ENCODE results near the gene MGP.

The MGP gene

DNA sequence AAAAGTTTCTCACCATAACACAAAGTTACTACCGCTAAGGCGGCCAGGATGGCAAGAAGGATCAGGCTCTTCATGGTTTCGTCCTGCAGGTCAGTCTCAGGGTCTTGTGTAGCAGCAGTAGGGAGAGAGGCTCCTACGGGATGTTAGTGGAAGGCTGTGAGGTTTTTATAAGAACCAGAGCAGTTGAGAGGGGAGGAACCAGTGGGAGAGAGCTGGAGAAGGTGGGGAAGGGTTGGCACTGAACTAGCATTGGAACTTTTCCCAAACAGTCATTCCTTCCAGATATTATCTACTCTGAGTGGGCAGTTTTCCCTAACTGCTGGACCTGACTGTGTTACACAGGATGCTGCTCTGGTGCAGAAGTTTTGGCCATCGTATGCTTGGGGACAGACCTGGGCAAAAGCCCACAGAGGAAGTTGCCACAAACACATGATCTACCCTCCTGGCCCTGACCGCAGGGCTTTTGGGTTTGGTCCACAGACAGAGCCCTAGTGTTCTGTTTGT, at the start of gene MGP:
MGP (minus strand) TSS at position 137 of the 504 bp plus-strand sequence; CDS start at position 74, 63 bp downstream.
- peak within 1 kb of the TSS; percentile 44 for H3K4me2 ChIP-seq
- H3K79me2 ChIP-seq (ENCODE audit: insufficient read depth, low read depth): no peaks in the 10 kb centered on the region
- no peaks in the 10 kb centered on the region for H3K27me3 ChIP-seq (ENCODE audit: insufficient read depth, low read depth)
- no peaks in the 10 kb centered on the region for H4K20me1 ChIP-seq (ENCODE audit: insufficient read depth)
- peaks cover 27% of the 10 kb centered on the region for H3K4me1 ChIP-seq (ENCODE audit: low read depth, poor library complexity, severe bottlenecking)
- TF ChIP-seq, protein P1, sequence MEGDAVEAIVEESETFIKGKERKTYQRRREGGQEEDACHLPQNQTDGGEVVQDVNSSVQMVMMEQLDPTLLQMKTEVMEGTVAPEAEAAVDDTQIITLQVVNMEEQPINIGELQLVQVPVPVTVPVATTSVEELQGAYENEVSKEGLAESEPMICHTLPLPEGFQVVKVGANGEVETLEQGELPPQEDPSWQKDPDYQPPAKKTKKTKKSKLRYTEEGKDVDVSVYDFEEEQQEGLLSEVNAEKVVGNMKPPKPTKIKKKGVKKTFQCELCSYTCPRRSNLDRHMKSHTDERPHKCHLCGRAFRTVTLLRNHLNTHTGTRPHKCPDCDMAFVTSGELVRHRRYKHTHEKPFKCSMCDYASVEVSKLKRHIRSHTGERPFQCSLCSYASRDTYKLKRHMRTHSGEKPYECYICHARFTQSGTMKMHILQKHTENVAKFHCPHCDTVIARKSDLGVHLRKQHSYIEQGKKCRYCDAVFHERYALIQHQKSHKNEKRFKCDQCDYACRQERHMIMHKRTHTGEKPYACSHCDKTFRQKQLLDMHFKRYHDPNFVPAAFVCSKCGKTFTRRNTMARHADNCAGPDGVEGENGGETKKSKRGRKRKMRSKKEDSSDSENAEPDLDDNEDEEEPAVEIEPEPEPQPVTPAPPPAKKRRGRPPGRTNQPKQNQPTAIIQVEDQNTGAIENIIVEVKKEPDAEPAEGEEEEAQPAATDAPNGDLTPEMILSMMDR (conservative IDR thresholded peaks at IDR 0.05; ENCODE audit: low read depth, low read length): no peak
- no peak within 1 kb of the TSS for H3K9ac ChIP-seq
- H3K27ac ChIP-seq: no peak within 1 kb of the TSS; the same call in 1 of the 2 replicates
- H2AFZ ChIP-seq (ENCODE audit: low read depth): no peak within 1 kb of the TSS
- H3K36me3 ChIP-seq (ENCODE audit: insufficient read depth): no peaks in the 10 kb centered on the region
- H3K4me3 ChIP-seq (IDR thresholded peaks at IDR 0.05; ENCODE audit: insufficient read depth, low read depth, low read length): no peak within 1 kb of the TSS

DNA sequence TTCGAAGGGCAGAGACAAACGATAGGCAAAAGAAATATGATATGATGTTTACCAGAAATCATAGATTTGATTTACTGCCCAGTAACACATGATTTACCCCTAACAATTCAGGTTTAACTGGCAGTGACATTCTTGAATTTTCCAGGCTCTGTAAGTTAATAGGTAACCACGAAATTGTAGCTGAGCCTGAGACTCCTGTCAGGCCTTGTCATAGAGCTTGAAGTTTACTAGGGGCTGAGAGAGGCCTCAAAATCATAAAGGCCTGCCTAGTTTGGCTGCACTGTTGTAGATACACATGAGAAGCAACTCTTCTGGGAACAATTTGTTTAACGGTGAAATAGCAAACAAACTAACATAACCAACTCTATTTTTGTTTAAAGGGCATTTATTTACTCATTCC, 49.4 kb upstream of the MGP start:
- Histone ChIP-seq H3K27ac (no peak overlapping the region), H3K4me2 (no peak overlapping the region), H3K27me3 (ENCODE audit: insufficient read depth, low read depth) (no peaks in the 10 kb centered on the region), H3K4me3 (IDR thresholded peaks at IDR 0.05; ENCODE audit: insufficient read depth, low read depth, low read length) (no peak overlapping the region), H3K79me2 (ENCODE audit: insufficient read depth, low read depth) (no peaks in the 10 kb centered on the region), H2AFZ (ENCODE audit: low read depth) (no peak overlapping the region), H3K4me1 (ENCODE audit: low read depth, poor library complexity, severe bottlenecking) (no peaks in the 10 kb centered on the region), H4K20me1 (ENCODE audit: insufficient read depth) (no peaks in the 10 kb centered on the region), H3K36me3 (ENCODE audit: insufficient read depth) (no peaks in the 10 kb centered on the region), H3K9ac (no peak overlapping the region)
- TF ChIP-seq, protein P1 (conservative IDR thresholded peaks at IDR 0.05; ENCODE audit: low read depth, low read length): no peak

DNA sequence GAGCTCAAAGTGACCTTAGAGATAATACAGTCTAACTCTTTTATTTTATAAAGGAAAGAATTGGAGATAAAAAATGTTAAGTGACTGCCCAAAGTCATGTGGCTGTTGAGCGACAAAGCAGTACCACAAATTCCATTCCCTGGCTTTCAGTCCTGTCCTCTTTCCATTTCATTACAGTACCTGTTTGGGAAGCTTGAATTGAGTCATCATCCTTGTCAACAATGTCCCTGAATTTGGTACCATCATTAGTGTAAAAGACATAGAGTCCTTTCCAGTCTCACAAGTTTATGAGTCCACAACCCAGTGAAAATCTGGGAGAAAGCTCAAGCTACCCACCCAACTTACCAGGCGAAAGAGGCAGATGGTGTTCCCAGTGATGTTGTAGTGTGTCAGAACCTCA, 48.9 kb upstream of the MGP start:
- Histone ChIP-seq H4K20me1 (ENCODE audit: insufficient read depth) (no peaks in the 10 kb centered on the region), H3K9ac (no peak overlapping the region), H2AFZ (ENCODE audit: low read depth) (no peak overlapping the region), H3K4me2 (no peak overlapping the region), H3K36me3 (ENCODE audit: insufficient read depth) (no peaks in the 10 kb centered on the region), H3K27ac (no peak overlapping the region), H3K27me3 (ENCODE audit: insufficient read depth, low read depth) (no peaks in the 10 kb centered on the region), H3K4me1 (ENCODE audit: low read depth, poor library complexity, severe bottlenecking) (no peaks in the 10 kb centered on the region), H3K79me2 (ENCODE audit: insufficient read depth, low read depth) (no peaks in the 10 kb centered on the region), H3K4me3 (IDR thresholded peaks at IDR 0.05; ENCODE audit: insufficient read depth, low read depth, low read length) (no peak overlapping the region)
- TF ChIP-seq, protein P1 (conservative IDR thresholded peaks at IDR 0.05; ENCODE audit: low read depth, low read length): no peak

DNA sequence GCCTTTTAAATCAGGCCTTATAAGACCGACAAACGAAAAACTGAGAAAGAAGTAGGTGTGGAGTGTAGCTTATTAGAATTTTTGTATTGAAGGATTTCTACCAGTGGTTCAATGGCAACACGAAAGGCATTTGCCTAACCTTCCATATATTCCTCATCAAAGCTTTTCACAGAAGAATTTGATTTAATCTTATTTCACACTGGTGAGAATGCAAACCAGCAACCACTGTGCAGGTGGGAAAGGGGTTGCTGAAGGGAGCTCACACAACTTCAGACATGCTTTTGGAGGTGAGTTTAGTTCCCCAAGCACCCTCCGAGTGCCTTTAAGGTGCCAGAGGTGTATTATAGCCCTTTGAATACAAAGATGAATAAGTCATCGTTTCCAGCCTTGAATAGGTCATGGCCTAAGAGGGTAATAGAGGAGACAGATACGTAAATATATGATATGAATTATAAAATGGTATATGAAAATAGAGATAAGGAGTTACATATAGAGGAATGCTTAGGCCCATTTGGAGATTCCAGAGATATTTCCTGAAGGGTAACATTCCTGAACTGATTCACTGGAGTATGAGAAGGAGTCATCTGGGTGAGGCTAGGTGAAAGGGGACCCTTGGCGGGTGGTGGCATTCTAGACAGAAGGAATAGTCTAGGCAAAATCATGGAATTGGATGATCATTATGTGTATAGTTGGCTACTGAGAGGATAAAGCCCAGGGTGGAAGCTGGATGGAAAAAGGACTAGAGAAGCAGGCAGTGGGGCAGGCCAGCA, 46.3 kb upstream of the MGP start:
- Histone ChIP-seq H3K9ac (no peak overlapping the region), H2AFZ (ENCODE audit: low read depth) (no peak overlapping the region), H3K36me3 (ENCODE audit: insufficient read depth) (no peaks in the 10 kb centered on the region), H3K27ac (no peak overlapping the region), H4K20me1 (ENCODE audit: insufficient read depth) (no peaks in the 10 kb centered on the region), H3K4me3 (IDR thresholded peaks at IDR 0.05; ENCODE audit: insufficient read depth, low read depth, low read length) (no peak overlapping the region), H3K79me2 (ENCODE audit: insufficient read depth, low read depth) (no peaks in the 10 kb centered on the region), H3K27me3 (ENCODE audit: insufficient read depth, low read depth) (no peaks in the 10 kb centered on the region), H3K4me2 (no peak overlapping the region), H3K4me1 (ENCODE audit: low read depth, poor library complexity, severe bottlenecking) (no peaks in the 10 kb centered on the region)
- TF ChIP-seq, protein P1 (conservative IDR thresholded peaks at IDR 0.05; ENCODE audit: low read depth, low read length): no peak
